GDM1 (cell line): ENCODE measurements around the gene PCDHA8.
"Not testable (repeated sequence)": the region's sequence is repeated elsewhere in the genome, so short reads cannot be mapped to it uniquely, and the experiment has no call there.

ENCODE experiments used
- DNase-seq: peaks from one replicate; lab custom pipeline; 2025; lab: John Stamatoyannopoulos, UW

Gene PCDHA8

DNA sequence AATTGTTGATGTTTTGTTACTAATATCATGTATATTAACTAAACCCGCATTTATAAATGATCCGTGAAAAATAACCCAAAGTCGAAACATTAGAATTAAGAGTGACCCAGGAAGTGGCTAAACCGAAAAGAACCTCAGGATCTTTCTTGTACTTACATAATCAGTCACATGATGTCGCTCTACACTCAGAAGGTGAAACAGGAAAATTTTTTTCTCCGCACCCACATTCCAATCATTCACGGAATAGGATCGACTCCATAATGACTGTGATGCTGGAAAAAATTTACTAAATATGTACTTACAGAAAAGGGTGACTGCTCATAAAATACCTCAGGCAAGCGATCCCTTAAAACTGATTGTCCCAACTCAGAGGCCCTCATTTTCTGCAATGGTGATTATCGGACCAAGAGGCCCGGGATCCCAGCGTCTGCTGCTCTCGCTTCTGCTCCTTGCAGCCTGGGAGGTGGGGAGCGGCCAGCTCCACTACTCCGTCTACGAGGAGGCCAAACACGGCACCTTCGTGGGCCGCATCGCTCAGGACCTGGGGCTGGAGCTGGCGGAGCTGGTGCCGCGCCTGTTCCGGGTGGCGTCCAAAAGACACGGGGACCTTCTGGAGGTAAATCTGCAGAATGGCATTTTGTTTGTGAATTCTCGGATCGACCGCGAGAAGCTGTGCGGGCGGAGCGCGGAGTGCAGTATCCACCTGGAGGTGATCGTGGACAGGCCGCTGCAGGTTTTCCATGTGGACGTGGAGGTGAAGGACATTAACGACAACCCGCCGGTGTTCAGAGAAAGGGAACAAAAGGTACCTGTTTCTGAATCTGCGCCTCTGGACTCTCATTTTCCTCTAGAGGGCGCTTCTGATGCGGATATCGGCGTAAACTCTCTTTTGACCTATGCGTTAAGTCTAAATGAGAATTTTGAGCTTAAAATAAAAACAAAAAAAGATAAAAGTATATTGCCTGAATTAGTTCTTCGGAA lies 34.4 kb downstream of the PCDHA8 start, which contains the start of gene PCDHA12:
Gene PCDHA12 (plus strand): TSS at position 224 of the 981 bp plus-strand sequence. CDS start 165 bp downstream, at position 389.
- DNase-seq: no peak

DNA sequence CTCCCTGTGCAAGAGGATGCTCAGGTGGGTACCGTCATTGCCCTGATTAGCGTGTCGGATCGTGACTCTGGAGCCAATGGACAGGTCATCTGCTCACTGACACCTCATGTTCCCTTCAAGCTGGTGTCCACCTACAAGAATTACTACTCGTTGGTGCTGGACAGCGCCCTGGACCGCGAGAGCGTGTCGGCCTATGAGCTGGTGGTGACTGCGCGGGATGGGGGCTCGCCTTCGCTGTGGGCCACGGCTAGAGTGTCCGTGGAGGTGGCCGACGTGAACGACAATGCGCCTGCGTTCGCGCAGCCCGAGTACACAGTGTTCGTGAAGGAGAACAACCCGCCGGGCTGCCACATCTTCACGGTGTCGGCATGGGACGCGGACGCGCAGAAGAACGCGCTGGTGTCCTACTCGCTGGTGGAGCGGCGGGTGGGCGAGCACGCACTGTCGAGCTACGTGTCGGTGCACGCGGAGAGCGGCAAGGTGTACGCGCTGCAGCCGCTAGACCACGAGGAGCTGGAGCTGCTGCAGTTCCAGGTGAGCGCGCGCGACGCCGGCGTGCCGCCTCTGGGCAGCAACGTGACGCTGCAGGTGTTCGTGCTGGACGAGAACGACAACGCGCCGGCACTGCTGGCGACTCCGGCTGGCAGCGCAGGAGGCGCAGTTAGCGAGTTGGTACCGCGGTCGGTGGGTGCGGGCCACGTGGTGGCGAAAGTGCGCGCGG lies 35.7 kb downstream of the PCDHA8 start:
- DNase-seq: not testable (repeated sequence)

- DNase-seq: no peak
Observed at GRCh38 chr5:140877262-140877581, 36.2 kb downstream of the PCDHA8 start.

DNA sequence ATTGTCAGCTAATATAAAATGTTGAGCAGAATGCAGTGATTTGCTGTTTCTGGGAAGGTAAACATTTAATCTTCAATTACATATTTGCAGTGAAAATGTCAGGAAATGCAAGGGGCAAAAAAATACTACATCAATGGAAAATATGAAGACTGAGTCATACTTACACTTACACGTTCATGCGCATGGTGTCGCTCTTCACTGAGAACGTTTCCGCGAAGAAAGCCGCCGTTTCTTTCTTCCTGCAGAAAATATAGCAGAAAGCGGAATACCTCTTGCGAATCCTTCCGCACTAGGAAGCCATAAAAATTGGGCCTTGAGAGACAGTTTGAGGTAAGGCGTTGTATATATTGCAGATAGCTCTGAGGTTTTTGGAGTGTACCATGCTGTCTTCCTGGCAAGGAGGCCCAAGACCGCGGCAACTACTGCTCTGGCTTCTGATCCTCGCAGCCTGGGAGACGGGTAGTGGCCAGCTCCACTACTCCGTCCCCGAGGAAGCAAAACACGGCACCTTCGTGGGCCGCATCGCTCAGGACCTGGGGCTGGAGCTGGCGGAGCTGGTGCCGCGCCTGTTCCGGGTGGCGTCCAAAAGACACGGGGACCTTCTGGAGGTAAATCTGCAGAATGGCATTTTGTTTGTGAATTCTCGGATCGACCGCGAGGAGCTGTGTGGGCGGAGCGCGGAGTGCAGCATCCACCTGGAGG lies 41.1 kb downstream of the PCDHA8 start, which contains the start of gene PCDHA13:
Gene PCDHA13 (plus strand): TSS at position 236 of the 702 bp plus-strand sequence. CDS start 145 bp downstream, at position 381.
- no peak for DNase-seq

DNA sequence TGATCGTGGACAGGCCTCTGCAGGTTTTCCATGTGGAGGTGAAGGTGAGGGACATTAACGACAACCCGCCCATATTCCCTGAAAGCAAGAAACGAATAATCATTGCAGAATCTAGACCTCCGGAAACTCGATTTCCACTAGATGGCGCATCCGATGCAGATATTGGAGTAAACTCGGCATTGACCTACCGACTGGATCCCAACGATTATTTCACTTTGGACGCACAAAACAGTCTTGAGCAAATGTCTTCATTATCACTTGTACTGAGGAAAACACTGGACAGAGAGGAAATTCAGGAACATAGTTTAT lies 41.6 kb downstream of the PCDHA8 start:
- DNase-seq: no peak

DNA sequence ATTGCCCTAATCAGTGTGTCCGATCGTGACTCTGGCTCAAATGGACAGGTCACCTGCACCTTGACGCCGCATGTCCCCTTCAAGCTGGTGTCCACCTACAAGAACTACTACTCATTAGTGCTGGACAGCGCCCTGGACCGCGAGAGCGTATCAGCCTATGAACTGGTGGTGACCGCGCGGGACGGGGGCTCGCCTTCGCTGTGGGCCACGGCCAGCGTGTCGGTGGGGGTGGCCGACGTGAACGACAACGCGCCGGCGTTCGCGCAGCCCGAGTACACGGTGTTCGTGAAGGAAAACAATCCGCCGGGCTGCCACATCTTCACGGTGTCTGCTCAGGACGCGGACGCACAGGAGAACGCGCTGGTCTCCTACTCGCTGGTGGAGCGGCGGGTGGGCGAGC lies 42.4 kb downstream of the PCDHA8 start:
- no peak for DNase-seq

DNA sequence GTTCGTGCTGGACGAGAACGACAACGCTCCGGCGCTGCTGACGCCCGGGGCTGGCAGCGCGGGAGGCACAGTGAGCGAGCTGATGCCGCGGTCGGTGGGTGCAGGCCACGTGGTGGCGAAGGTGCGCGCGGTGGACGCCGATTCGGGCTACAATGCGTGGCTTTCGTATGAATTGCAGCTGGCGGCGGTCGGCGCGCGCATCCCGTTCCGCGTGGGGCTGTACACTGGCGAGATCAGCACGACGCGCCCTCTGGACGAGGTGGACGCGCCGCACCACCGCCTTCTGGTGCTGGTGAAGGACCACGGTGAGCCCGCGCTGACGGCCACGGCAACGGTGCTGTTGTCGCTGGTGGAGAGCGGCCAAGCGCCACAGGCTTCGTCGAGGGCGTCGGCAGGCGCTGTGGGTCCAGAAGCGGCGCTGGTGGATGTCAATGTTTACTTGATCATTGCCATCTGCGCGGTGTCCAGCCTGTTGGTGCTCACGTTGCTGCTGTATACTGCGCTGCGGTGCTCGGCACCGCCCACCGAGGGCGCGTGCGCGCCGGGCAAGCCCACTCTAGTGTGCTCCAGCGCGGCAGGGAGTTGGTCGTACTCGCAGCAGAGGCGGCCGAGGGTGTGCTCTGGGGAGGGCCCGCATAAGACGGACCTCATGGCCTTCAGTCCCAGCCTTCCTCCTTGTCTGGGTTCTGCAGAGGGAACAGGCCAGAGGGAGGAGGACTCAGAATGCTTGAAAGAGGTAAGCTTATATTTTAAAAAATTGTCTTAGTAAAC lies 43.1 kb downstream of the PCDHA8 start:
- no peak for DNase-seq
